A673 (cell line): ENCODE results near the gene YIF1B. TPM values are rescaled to one million over a fixed set of nuclear protein-coding genes. Genes with fewer than 3 reads are reported as not detected.

Experiments used
- BruUV-seq: library from RNA; stranded (reverse); fragments of 400-500 nt; replicated peaks from 2 replicates; lab custom pipeline; 2021; lab: Mats Ljungman, UMichigan
- CTCF ChIA-PET: fragments of 300-600 bp; sonication (Branson Sonifier 250); formaldehyde crosslinking; loops from one replicate; lab custom pipeline; 2022; ENCODE audit warnings: antibody characterized with exemption; lab: Charles Lee
- POLR2A ChIA-PET: fragments of 300-600 bp; sonication (Branson Sonifier 250); formaldehyde crosslinking; loops from one replicate; lab custom pipeline; 2022; ENCODE audit warnings: antibody characterized with exemption; ENCODE audit not compliant: low non-redundant PET; lab: Charles Lee
- DNase-seq: peaks from one replicate; pipeline ENCODE4 v3.0.0-alpha.2; 2015; ENCODE audit warnings: low spot score
- H3K27ac ChIP-seq: fragments of 200-600 bp; sonication (generic); 2 replicates; pipeline ENCODE4 v1.5.1; 2016; ENCODE audit warnings: mixed run types, low read depth, mild to moderate bottlenecking, mixed read lengths, antibody characterized with exemption, low read length; ENCODE audit not compliant: poor library complexity, severe bottlenecking
- H3K27me3 ChIP-seq: fragments of 200-600 bp; sonication (generic); replicated peaks from 2 replicates; pipeline ENCODE4 v1.6.1; 2017; ENCODE audit warnings: mixed run types, low read depth, mild to moderate bottlenecking, mixed read lengths, antibody characterized with exemption, low read length; ENCODE audit not compliant: insufficient read depth, poor library complexity
- H3K36me3 ChIP-seq: fragments of 200-600 bp; sonication (generic); 2 replicates; pipeline ENCODE4 v1.6.1; 2016; ENCODE audit warnings: mixed run types, mild to moderate bottlenecking, mixed read lengths, antibody characterized with exemption, low read length; ENCODE audit not compliant: insufficient read depth, poor library complexity, severe bottlenecking
- H3K4me1 ChIP-seq: fragments of 200-600 bp; sonication (generic); 2 replicates; pipeline ENCODE4 v1.6.1; 2017; ENCODE audit warnings: mixed run types, mild to moderate bottlenecking, mixed read lengths, antibody characterized with exemption, low read length; ENCODE audit not compliant: insufficient read depth, poor library complexity, severe bottlenecking
- H3K4me3 ChIP-seq: fragments of 200-600 bp; sonication (generic); 2 replicates; pipeline ENCODE4 v1.5.1; 2016; ENCODE audit warnings: low read depth, mixed run types, mild to moderate bottlenecking, mixed read lengths, low read length; ENCODE audit not compliant: poor library complexity, severe bottlenecking
- H3K9me3 ChIP-seq: fragments of 200-600 bp; sonication (generic); 2 replicates; pipeline ENCODE4 v1.6.1; 2016; ENCODE audit warnings: mixed run types, low read depth, mild to moderate bottlenecking, mixed read lengths, antibody characterized with exemption, low read length; ENCODE audit not compliant: poor library complexity, severe bottlenecking
- EZH2 ChIP-seq: fragments of 200-600 bp; sonication (generic); IDR thresholded peaks from 2 replicates; pipeline ENCODE4 v1.6.1; 2017; ENCODE audit warnings: borderline replicate concordance, low read depth, mild to moderate bottlenecking, mixed read lengths, antibody characterized with exemption, low read length; ENCODE audit not compliant: poor library complexity, severe bottlenecking
- intact Hi-C: fragments of 100-400 bp; cut with micrococcal nuclease; formaldehyde crosslinking; loops from one replicate; pipeline ENCODE4 v1.10.0; 2022; ENCODE audit not compliant: unreplicated experiment
- total RNA-seq: library from RNA; stranded (reverse); gene quantifications from 2 replicates; pipeline ENCODE4 v1.2.3, GENCODE V29; 2021
- TF ChIP-seq, protein P1 (sequence below): fragments of 300-800, 200-600 bp; sonication (generic); conservative IDR thresholded peaks from 2 replicates; pipeline ENCODE4 v1.5.1; 2017; ENCODE audit warnings: low read depth, mild to moderate bottlenecking, antibody characterized with exemption, low read length, moderate library complexity, mixed read lengths

The YIF1B gene
- total RNA-seq, 1 experiment from 2014 or later = 57.6 TPM

DNA sequence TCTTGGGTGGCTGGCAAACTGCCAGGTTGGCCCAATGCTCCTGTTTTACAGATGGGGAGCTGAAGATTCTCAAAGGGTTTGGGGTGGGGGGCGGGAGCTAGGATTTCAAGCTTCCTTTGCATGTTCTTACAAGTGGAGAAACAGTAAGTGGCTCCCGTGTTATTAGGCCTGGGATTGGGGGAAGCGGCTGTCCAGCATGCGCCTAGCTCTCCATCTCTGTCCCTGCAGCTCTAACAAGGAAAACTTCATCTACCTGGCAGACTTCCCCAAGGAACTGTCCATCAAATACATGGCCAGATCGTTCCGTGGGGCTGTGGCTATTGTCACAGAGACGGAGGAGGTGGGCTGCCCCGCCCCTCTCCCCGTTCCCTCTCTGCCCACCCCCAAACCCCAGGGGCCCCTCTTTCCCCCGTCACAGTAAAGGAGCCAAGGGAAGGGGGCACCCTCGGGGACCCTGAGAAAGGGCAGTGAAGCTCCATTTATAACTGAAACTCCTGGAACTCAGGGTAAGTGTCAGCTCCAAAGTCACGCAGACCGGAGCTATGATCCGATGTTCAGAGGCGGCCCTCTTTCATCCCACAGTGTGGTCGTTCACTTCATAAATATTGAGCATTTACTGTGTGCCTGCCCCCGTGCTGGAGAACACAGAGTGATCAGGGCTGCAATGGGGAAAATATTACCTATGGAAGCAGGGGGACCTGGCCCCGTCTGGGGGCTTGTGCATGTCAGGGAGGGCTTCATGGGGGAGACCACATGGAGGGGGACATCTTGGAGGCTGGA lies 43.7 kb upstream of the YIF1B start:
- H3K9me3 ChIP-seq = no peaks in the 10 kb centered on the region
- DNase-seq = no peak
- no TSS peak for BruUV-seq
- no peaks in the 10 kb centered on the region for H3K4me1 ChIP-seq
- H3K27ac ChIP-seq = no peak overlapping the region
- H3K27me3 ChIP-seq = peaks cover 37% of the 10 kb centered on the region
- intact Hi-C loops = no loop called here
- H3K4me3 ChIP-seq = no peak overlapping the region
- TF ChIP-seq EZH2 = no peak
- TF ChIP-seq, protein P1, sequence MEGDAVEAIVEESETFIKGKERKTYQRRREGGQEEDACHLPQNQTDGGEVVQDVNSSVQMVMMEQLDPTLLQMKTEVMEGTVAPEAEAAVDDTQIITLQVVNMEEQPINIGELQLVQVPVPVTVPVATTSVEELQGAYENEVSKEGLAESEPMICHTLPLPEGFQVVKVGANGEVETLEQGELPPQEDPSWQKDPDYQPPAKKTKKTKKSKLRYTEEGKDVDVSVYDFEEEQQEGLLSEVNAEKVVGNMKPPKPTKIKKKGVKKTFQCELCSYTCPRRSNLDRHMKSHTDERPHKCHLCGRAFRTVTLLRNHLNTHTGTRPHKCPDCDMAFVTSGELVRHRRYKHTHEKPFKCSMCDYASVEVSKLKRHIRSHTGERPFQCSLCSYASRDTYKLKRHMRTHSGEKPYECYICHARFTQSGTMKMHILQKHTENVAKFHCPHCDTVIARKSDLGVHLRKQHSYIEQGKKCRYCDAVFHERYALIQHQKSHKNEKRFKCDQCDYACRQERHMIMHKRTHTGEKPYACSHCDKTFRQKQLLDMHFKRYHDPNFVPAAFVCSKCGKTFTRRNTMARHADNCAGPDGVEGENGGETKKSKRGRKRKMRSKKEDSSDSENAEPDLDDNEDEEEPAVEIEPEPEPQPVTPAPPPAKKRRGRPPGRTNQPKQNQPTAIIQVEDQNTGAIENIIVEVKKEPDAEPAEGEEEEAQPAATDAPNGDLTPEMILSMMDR = no peak
- POLR2A ChIA-PET = no interaction called here
- H3K36me3 ChIP-seq = no peaks in the 10 kb centered on the region
- CTCF ChIA-PET = interaction anchor here (0.6 kb wide), 1 partner anchor 459 kb away, joined by 4 read pairs; no protein-coding TSS in a partner anchor

DNA sequence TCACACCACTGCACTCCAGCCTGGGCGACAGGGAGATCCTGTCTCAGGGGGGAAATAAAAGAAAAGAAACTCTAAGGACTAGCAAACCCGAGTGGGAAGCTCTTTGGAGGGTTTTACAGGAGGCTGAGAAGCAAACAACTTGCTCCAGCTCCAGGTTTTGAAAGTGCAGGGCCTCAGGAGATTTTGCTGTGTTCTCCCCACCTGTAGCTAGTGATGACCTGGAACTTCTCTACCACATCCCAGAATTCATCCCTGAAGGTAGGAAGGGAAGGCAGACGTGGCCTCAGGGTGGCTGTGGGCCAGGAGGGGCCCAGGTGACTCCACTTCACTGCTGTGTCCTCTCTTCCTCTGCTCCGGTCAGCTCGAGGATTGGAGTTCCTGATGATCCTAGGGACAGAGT lies 42.3 kb upstream of the YIF1B start:
- H3K27ac ChIP-seq = no peak overlapping the region
- CTCF ChIA-PET = interaction anchor here (0.6 kb wide), 1 partner anchor 277 kb away, joined by 3 read pairs; no protein-coding TSS in a partner anchor
- no peaks in the 10 kb centered on the region for H3K9me3 ChIP-seq
- BruUV-seq = no TSS peak
- H3K36me3 ChIP-seq = no peaks in the 10 kb centered on the region
- intact Hi-C loops = no loop called here
- TF ChIP-seq, protein P1 = no peak
- no peak for TF ChIP-seq EZH2
- no peak for DNase-seq
- H3K4me1 ChIP-seq = no peaks in the 10 kb centered on the region
- POLR2A ChIA-PET = no interaction called here
- no peak overlapping the region for H3K4me3 ChIP-seq
- peaks cover 37% of the 10 kb centered on the region for H3K27me3 ChIP-seq

DNA sequence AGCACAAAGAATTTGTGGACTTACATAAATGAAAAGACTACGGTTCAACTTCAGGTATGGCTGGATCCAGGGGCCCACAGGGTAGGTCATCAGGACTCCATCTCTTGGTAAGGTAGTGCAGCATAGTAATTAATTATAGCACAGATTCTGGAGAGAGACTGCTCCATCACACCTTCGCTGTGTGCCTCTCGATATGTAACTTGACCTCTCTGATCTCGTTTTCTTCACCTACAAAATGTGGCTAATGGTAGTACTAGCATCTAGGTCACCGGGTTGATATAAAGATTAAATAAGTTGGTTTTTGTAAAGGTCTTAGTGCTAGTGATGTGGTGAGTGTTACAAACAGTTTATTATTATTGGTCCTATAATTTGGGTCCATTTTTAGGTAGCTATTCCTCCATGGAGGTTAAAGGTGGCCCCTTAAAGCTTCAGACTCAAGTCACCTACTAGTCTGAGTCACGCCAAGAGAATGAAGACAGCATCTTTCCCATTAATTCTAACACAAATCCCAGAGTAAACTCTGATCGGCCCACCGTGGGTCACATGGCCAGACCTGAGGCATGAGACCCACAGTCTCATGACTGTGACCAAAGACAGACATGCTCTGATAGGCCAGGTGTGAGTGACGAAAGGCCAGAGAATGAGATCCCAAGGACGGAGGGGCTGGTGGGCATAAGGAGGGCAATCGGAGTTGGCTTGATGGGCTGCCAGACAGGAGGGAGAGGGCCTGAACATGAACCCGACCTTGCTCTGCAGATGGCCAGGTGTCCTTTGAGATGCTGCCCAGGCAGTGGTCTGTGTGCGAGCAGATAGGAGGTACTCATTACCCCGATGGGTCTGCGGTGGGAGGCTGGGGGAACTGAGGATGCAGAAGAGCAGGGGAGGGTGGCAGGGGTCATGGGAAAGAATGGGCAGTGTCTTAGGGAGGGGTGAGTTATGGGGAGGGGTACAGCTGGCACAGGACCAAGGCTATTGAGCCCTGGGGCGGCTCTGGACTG lies 40.3 kb upstream of the YIF1B start:
- no peak for DNase-seq
- Histone ChIP-seq H3K9me3 (no peaks in the 10 kb centered on the region), H3K27ac (no peak overlapping the region), H3K27me3 (peaks cover 30% of the 10 kb centered on the region), H3K4me1 (no peaks in the 10 kb centered on the region), H3K36me3 (no peaks in the 10 kb centered on the region), H3K4me3 (no peak overlapping the region)
- CTCF ChIA-PET = no interaction called here
- no peak for TF ChIP-seq EZH2
- TF ChIP-seq, protein P1 = no peak
- POLR2A ChIA-PET = no interaction called here
- no TSS peak for BruUV-seq
- intact Hi-C loops = no loop called here
